ENCODE results near the gene RRP7A.
"Not testable (repeated sequence)": the region's sequence is repeated elsewhere in the genome, so short reads cannot be mapped to it uniquely, and the experiment has no call there.

RRP7A gene

GRCh38 chr22:42489000-42489399 lies 30.6 kb downstream of the RRP7A start:
- TF ChIP-seq POU6F1 (CRISPR knock-in tag; IDR thresholded peaks at IDR 0.05; ENCODE audit: borderline replicate concordance, low read depth) (no peak), RARB (CRISPR knock-in tag; IDR thresholded peaks at IDR 0.05) (no peak), ISL1 (CRISPR knock-in tag; IDR thresholded peaks at IDR 0.05) (no peak), OSR1 (CRISPR knock-in tag; IDR thresholded peaks at IDR 0.05) (no peak), ZNF565 (CRISPR knock-in tag; conservative IDR thresholded peaks at IDR 0.05; ENCODE audit: low read depth) (no peak), SNAI2 (CRISPR knock-in tag; IDR thresholded peaks at IDR 0.05) (no peak), ZC3H10 (CRISPR knock-in tag; IDR thresholded peaks at IDR 0.05) (no peak), ZNF70 (CRISPR knock-in tag; IDR thresholded peaks at IDR 0.05) (no peak)
- no peak for ATAC-seq

- TF ChIP-seq CSRNP3 (CRISPR knock-in tag; IDR thresholded peaks at IDR 0.05) (no peak), ZNF565 (CRISPR knock-in tag; conservative IDR thresholded peaks at IDR 0.05; ENCODE audit: low read depth) (no peak), ARNTL (CRISPR knock-in tag; IDR thresholded peaks at IDR 0.05; ENCODE audit: borderline replicate concordance, low read depth) (no peak), BACH2 (CRISPR knock-in tag; IDR thresholded peaks at IDR 0.05; ENCODE audit: borderline replicate concordance) (no peak), ESRRG (CRISPR knock-in tag; IDR thresholded peaks at IDR 0.05) (no peak), ZNF70 (CRISPR knock-in tag; IDR thresholded peaks at IDR 0.05) (no peak), PATZ1 (CRISPR knock-in tag; IDR thresholded peaks at IDR 0.05; ENCODE audit: borderline replicate concordance) (no peak), ISL1 (CRISPR knock-in tag; IDR thresholded peaks at IDR 0.05) (no peak), ZNF8 (CRISPR knock-in tag; IDR thresholded peaks at IDR 0.05) (no peak), TOX (CRISPR knock-in tag; IDR thresholded peaks at IDR 0.05; ENCODE audit: borderline replicate concordance) (no peak), TSHZ2 (CRISPR knock-in tag; IDR thresholded peaks at IDR 0.05) (no peak), POU6F1 (CRISPR knock-in tag; IDR thresholded peaks at IDR 0.05; ENCODE audit: borderline replicate concordance, low read depth) (no peak), ZFP3 (CRISPR knock-in tag; IDR thresholded peaks at IDR 0.05) (no peak), ZFP30 (CRISPR knock-in tag; IDR thresholded peaks at IDR 0.05) (no peak)
- ATAC-seq = no peak
Observed at GRCh38 chr22:42484506-42484905, 35.1 kb downstream of the RRP7A start.

- ATAC-seq = not testable (repeated sequence)
Observed at GRCh38 chr22:42483610-42484223, 35.9 kb downstream of the RRP7A start.

GRCh38 chr22:42475122-42475521 lies 44.5 kb downstream of the RRP7A start:
- ATAC-seq = no peak
- no peak for TF ChIP-seq TSHZ2 (CRISPR knock-in tag; IDR thresholded peaks at IDR 0.05)
- TF ChIP-seq ZFP3 (CRISPR knock-in tag; IDR thresholded peaks at IDR 0.05) = no peak
- TF ChIP-seq SNAI2 (CRISPR knock-in tag; IDR thresholded peaks at IDR 0.05) = no peak
- no peak for TF ChIP-seq TCF4 (CRISPR knock-in tag; IDR thresholded peaks at IDR 0.05; ENCODE audit: borderline replicate concordance)
- no peak for TF ChIP-seq ESRRG (CRISPR knock-in tag; IDR thresholded peaks at IDR 0.05)
- no peak for TF ChIP-seq RARB (CRISPR knock-in tag; IDR thresholded peaks at IDR 0.05)
- no peak for TF ChIP-seq POU6F1 (CRISPR knock-in tag; IDR thresholded peaks at IDR 0.05; ENCODE audit: borderline replicate concordance, low read depth)
- no peak for TF ChIP-seq CSDC2 (CRISPR knock-in tag; IDR thresholded peaks at IDR 0.05)
